Breast epithelium (tissue), 4 donors: Measurements from ENCODE around the gene MESD. TPM values are rescaled to one million over a fixed set of nuclear protein-coding genes. Genes with fewer than 3 reads are reported as not detected.

Experiments
- DNase-seq, 2 donors: peaks; one replicate each; pipeline ENCODE4 v3.0.0-alpha.2; 2019; ENCODE audit warnings: low spot score in 2 of 2
- H3K27ac ChIP-seq, 2 donors: fragments of 200-600 bp; sonication (generic) in 1 of 2; one replicate each; pipeline ENCODE4 v1.5.1; 2016 to 2019; ENCODE audit warnings: mild to moderate bottlenecking in 1 of 2
- H3K27me3 ChIP-seq, 2 donors: fragments of 200-600 bp; sonication (generic) in 1 of 2; one replicate each; pipeline versions ENCODE4 v1.5.1 to v1.6.0; 2017 to 2019; ENCODE audit warnings: control low read depth in 1 of 2, mild to moderate bottlenecking in 1 of 2
- H3K36me3 ChIP-seq: fragments of 200-600 bp; one replicate; pipeline ENCODE4 v1.5.1; 2019
- H3K4me1 ChIP-seq, 2 donors: fragments of 200-600 bp; sonication (generic); one replicate each; pipeline ENCODE4 v1.5.1; 2016 to 2019; ENCODE audit warnings: control low read depth in 1 of 2
- H3K4me3 ChIP-seq, 3 donors: fragments of 200-600 bp; sonication (generic); 1 replicate in 2 of 3; 2 replicates in 1 of 3; pipeline ENCODE4 v1.5.1; 2016 to 2019; ENCODE audit warnings: mild to moderate bottlenecking in 3 of 3, moderate library complexity in 2 of 3
- H3K9me3 ChIP-seq, 2 donors: fragments of 200-600 bp; sonication (generic) in 1 of 2; one replicate each; pipeline ENCODE4 v1.5.1; 2016 to 2019; ENCODE audit warnings: control low read depth in 1 of 2
- POLR2A ChIP-seq: fragments of 450-650 bp; IDR thresholded peaks from one replicate; pipeline ENCODE4 v1.6.1; 2016; ENCODE audit warnings: antibody characterized with exemption, mild to moderate bottlenecking, moderate library complexity
- POLR2AphosphoS5 ChIP-seq, 3 donors: sonication (generic); formaldehyde crosslinking; IDR thresholded peaks; one replicate each; pipeline ENCODE4 v1.6.1; 2017; ENCODE audit warnings: antibody characterized with exemption in 3 of 3
- intact Hi-C: fragments of 100-400 bp; cut with DNase I; formaldehyde crosslinking; loops from one replicate; pipeline ENCODE4 v1.15.1; 2023; ENCODE audit warnings: low total_unique reads
- total RNA-seq, 3 donors: library from RNA; depleted of rRNA; stranded (reverse); fragments of >200 nt; gene quantifications; one replicate each; pipeline ENCODE4 v1.1.0, GENCODE V29; 2016
- TF ChIP-seq, protein P1 (sequence below), 3 donors: fragments of 450-650 bp; IDR thresholded peaks; one replicate each; pipeline ENCODE4 v1.5.1; 2016 to 2017; ENCODE audit warnings: antibody characterized with exemption in 3 of 3, mild to moderate bottlenecking in 3 of 3, moderate library complexity in 3 of 3

Gene MESD
- total RNA-seq, 3 donors from 2014 or later: 17.1 to 32.9 (median 27.2) TPM

DNA sequence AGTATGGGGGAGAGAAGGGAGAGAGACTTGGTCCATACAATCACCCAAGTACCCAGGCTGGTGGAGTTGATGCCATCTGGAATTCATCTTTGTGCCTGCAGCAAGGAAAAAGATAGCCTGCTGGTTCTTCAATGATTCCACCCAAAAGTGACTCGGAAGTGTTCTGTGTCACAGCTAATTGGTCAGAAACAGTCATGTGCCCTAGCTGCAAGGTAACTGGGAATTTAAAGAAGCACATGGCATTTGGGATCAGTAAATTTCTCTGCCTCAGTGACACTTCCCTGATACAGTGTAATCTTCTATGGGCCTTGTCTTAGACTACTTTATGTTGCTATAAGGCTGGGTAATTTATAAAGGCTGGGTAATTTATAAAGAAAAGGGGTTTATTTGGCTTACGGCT, 28.6 kb upstream of the MESD start:
- Histone ChIP-seq H3K27ac (no peak overlapping the region), H3K36me3 (no peaks in the 10 kb centered on the region), H3K27me3 (no peaks in the 10 kb centered on the region), H3K4me1 (peaks cover 0 to 4% of the 10 kb centered on the region in 2 donors), H3K4me3 (no peak overlapping the region), H3K9me3 (no peaks in the 10 kb centered on the region)
- intact Hi-C loops: no loop called here
- DNase-seq: no peak
- TF ChIP-seq, protein P1, sequence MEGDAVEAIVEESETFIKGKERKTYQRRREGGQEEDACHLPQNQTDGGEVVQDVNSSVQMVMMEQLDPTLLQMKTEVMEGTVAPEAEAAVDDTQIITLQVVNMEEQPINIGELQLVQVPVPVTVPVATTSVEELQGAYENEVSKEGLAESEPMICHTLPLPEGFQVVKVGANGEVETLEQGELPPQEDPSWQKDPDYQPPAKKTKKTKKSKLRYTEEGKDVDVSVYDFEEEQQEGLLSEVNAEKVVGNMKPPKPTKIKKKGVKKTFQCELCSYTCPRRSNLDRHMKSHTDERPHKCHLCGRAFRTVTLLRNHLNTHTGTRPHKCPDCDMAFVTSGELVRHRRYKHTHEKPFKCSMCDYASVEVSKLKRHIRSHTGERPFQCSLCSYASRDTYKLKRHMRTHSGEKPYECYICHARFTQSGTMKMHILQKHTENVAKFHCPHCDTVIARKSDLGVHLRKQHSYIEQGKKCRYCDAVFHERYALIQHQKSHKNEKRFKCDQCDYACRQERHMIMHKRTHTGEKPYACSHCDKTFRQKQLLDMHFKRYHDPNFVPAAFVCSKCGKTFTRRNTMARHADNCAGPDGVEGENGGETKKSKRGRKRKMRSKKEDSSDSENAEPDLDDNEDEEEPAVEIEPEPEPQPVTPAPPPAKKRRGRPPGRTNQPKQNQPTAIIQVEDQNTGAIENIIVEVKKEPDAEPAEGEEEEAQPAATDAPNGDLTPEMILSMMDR (IDR thresholded peaks at IDR 0.05): no peak
- TF ChIP-seq POLR2A: no peak
- TF ChIP-seq POLR2AphosphoS5 (IDR thresholded peaks at IDR 0.05): no peak

DNA sequence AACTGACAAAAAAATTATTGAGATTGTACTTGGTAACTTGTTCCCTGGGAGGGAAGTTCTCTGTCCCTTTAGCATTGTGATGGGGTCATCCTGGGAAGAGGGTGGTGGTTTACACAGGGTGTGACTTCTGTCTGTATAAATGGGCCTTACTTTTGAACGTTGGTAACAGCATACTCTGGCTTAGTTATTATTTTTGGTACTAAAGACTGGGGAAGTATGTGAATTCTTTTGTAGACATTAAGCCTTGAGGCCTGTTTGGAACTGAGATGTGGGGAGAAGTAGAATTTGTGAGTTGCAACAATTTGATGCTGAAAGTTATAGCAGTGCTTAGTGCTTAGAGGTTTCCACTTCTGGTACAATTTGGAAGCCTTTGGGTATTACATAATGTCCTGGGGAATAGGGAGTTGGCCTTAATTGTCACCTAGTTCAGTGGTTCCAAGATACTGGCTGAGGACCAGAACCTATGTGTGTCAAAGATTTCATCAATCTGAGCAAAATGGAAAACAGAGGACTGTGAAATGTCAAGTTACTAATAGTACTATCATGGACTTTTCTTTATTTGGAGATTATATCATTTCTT, 27.0 kb upstream of the MESD start:
- no peaks in the 10 kb centered on the region for H3K9me3 ChIP-seq
- intact Hi-C loops: no loop called here
- TF ChIP-seq POLR2AphosphoS5 (IDR thresholded peaks at IDR 0.05) (no peak), POLR2A (no peak)
- TF ChIP-seq, protein P1 (IDR thresholded peaks at IDR 0.05): no peak
- no peaks in the 10 kb centered on the region for H3K27me3 ChIP-seq
- no peaks in the 10 kb centered on the region for H3K36me3 ChIP-seq
- H3K27ac ChIP-seq: peak overlapping the region in 1 of 2 donors; percentile 44
- DNase-seq: no peak
- peaks cover 0 to 4% of the 10 kb centered on the region in 2 donors for H3K4me1 ChIP-seq
- no peak overlapping the region for H3K4me3 ChIP-seq

DNA sequence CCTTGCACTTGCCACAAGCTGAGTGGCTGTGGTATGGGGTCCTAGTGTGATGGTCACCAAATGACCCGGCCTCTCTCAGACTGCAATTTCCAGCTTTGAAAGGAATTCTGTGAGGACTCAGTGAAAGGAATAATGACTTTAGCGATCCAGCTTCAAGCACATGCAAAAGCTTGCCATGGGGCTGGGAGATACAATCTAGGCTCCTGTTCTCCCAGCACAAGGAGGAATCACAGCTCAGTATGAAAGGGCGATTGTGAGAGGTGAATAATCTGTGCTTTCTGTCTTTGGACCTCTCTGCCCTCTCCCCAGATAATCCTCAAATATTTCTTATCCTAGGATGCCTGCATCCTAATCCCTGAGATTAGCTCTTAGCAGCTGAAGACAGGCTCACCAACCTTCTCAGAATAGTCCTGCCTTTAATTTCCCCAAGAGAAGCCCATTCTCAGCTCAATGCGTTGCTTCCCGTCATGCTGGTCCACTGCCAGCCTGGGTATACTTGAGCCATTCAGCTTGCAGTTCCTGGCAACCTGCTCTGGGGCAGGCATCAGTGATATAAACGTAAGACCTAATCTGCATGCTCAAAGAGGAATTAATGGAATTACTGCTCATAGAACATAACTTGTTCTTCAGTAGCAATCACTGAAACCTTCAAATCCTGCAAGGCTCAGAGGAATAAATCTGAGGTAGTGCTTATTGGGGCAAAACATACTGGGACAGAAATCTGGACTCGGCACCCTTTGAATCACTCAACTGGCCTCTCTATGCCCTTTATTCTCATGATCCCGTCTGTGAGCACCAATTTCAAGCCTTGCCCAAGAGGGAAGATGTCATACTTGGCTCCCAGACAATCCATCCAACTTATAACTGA, 26.2 kb upstream of the MESD start:
- no peaks in the 10 kb centered on the region for H3K9me3 ChIP-seq
- H3K4me3 ChIP-seq: no peak overlapping the region
- DNase-seq: no peak
- peak overlapping the region in 1 of 2 donors; percentile 44 for H3K27ac ChIP-seq
- H3K36me3 ChIP-seq: no peaks in the 10 kb centered on the region
- H3K27me3 ChIP-seq: no peaks in the 10 kb centered on the region
- peaks cover 0 to 4% of the 10 kb centered on the region in 2 donors for H3K4me1 ChIP-seq
- TF ChIP-seq POLR2AphosphoS5 (IDR thresholded peaks at IDR 0.05) (no peak), POLR2A (no peak)
- TF ChIP-seq, protein P1 (IDR thresholded peaks at IDR 0.05): no peak
- intact Hi-C loops: no loop called here

DNA sequence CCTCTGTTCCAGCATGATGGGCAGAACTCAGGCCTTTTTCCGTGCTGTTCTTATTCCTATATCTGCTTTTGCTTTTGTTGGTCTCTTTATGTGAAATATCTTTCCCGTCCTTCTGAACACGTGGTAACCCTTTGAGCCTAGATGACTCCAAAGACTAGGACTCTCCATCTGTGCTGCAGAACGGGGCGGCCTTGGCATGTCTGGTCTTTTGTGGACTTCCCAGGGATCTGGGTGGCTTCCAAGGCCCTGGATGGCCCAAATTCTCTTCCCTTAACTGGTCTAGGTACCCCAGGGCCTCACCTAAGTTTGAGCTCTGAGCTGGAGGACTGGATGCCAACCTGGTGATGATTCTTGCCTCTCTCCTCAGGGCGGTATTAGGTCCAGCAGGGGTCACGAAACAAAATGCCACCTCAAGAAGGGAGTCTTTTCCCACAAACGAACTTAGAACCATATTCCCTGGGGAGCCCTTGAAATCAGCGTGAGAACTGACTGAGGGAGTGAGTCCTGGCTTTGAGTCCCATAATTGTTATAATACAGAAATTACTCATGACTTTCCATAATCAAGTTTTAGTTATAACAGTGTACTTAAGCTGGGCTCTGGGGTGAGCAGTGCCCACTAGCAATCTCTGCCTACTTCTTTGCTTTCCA, 25.0 kb upstream of the MESD start:
- TF ChIP-seq, protein P1 (IDR thresholded peaks at IDR 0.05): no peak
- TF ChIP-seq POLR2A (no peak), POLR2AphosphoS5 (IDR thresholded peaks at IDR 0.05) (no peak)
- DNase-seq: no peak
- no peak overlapping the region for H3K4me3 ChIP-seq
- H3K27me3 ChIP-seq: no peaks in the 10 kb centered on the region
- H3K36me3 ChIP-seq: no peaks in the 10 kb centered on the region
- H3K4me1 ChIP-seq: peaks cover 0 to 4% of the 10 kb centered on the region in 2 donors
- H3K9me3 ChIP-seq: no peaks in the 10 kb centered on the region
- no peak overlapping the region for H3K27ac ChIP-seq
- intact Hi-C loops: no loop called here
